GM19193 (cell line): ENCODE measurements around the gene ARL5A.

Source experiments
- POLR2A ChIP-seq: IDR thresholded peaks from 4 replicates; pipeline ENCODE4 v1.6.1; 2011; ENCODE audit not compliant: insufficient read depth, insufficient read length; ENCODE audit errors: extremely low read depth

The ARL5A gene

GRCh38 chr2:151786077-151786476 lies 42.1 kb downstream of the ARL5A start:
- no peak for TF ChIP-seq POLR2A

- TF ChIP-seq POLR2A = no peak
These were observed 45.1 kb downstream of the ARL5A start for GRCh38 chr2:151783133-151783520.

GRCh38 chr2:151782378-151783132 lies 45.7 kb downstream of the ARL5A start:
- TF ChIP-seq POLR2A = no peak

- no peak for TF ChIP-seq POLR2A
These were observed 46.6 kb downstream of the ARL5A start for GRCh38 chr2:151781642-151782041.

DNA sequence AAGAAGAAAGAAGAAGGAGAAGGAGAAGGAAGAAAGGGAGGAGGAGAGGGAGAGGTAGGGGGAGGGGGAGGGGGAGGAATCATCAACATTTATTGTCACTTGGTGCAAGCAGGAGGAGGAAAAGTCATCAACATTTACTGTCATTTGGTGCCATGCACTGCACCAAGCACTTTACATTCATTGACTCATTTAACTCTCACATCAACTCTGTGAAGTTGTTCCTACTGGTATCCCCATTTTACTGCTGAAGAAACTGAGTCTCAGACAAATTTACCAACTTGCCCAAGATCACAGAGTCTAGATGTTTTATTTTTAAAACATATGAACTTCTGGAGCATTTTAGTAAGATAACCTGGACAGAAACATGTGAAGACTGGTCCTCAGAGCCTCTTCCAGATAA lies 47.3 kb downstream of the ARL5A start:
- no peak for TF ChIP-seq POLR2A

- TF ChIP-seq POLR2A = no peak
These were observed 50.3 kb downstream of the ARL5A start for GRCh38 chr2:151777935-151778334.

DNA sequence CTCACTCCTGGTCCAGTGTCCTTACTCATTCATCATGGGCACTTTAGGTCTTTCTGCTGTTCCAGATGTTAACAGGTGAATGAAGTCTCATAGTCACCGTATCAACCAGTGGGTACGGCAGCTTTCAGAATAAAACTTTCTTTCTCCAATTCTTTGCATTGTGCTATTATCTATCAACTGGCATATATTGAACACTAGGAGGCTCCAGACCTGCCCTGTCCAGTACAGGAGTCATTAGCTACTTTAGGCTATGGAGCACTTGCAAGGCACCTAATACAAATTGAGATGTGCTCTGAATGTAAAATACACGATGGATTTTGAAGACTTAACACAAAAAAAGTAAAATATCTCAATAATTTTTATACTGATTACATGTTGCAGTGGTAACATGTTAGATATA lies 50.7 kb downstream of the ARL5A start:
- TF ChIP-seq POLR2A = no peak

GRCh38 chr2:151776367-151776766 lies 51.9 kb downstream of the ARL5A start:
- no peak for TF ChIP-seq POLR2A

DNA sequence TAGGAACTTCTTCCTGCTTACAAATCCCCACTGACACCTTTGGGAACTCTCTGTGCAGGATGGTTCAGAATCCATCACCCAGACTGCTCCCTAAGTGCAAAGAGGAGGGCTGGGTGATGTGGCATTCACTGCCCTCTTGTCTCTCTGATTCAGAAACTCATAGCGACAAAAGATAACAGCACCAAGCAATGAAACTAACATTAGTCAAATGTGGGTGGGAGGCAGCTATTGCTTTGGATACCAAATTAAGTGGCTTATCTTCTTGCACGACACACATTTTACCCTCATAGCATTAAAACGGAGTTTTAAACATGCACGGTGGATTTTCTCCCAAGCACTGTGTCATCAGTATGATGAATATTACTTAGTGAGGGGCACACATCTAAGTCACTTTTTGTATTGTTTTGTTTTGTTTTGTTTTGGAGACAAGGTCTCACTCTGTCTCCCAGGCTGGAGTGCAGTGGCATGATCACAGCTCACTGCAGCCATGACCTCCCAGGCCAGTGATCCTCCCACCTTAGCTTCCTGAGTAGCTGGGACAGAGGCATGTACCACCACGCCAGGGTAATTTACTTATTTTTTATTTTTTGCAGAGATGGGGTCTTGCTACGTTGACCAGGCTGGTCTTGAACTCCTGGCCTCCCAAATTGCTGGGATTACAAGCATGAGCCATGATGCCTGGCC lies 53.0 kb downstream of the ARL5A start:
- TF ChIP-seq POLR2A = no peak

GRCh38 chr2:151774506-151774905 lies 53.7 kb downstream of the ARL5A start:
- no peak for TF ChIP-seq POLR2A

GRCh38 chr2:151771599-151772358 lies 56.4 kb downstream of the ARL5A start:
- no peak for TF ChIP-seq POLR2A

GRCh38 chr2:151770995-151771394 lies 57.2 kb downstream of the ARL5A start:
- no peak for TF ChIP-seq POLR2A

- TF ChIP-seq POLR2A = no peak
These were observed 58.6 kb downstream of the ARL5A start for GRCh38 chr2:151769606-151770005.

DNA sequence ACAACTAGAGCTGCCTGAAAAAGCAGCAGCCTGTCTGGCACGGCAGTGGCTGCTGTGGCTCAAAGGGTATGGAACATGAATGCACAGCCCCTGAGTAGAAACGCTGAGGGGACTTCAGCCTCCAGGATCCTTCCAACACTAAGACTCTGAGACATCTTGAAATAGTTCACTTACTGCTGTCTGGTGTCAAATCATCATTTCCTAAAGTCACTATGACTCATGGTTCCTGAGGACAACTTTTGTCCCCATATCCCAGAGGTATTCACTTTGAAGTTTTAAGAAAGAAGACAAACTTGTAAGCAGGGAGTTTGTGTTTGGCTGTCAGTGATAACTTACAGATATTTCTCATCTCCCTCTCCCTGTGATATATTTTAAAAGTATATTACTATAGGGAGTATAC lies 60.7 kb downstream of the ARL5A start:
- TF ChIP-seq POLR2A = no peak

GRCh38 chr2:151766437-151767153 lies 61.6 kb downstream of the ARL5A start:
- TF ChIP-seq POLR2A = no peak
